HG03460 (cell line): ENCODE results near the gene BCL2L11.
"Not testable (repeated sequence)": the region's sequence is repeated elsewhere in the genome, so short reads cannot be mapped to it uniquely, and the experiment has no call there.

ENCODE experiments used
- ATAC-seq: cut with Tn5 transposase; IDR thresholded peaks from one replicate; pipeline ENCODE4 v1.9.1; 2021; ENCODE audit not compliant: unreplicated experiment

Gene BCL2L11, protein sequence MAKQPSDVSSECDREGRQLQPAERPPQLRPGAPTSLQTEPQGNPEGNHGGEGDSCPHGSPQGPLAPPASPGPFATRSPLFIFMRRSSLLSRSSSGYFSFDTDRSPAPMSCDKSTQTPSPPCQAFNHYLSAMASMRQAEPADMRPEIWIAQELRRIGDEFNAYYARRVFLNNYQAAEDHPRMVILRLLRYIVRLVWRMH

DNA sequence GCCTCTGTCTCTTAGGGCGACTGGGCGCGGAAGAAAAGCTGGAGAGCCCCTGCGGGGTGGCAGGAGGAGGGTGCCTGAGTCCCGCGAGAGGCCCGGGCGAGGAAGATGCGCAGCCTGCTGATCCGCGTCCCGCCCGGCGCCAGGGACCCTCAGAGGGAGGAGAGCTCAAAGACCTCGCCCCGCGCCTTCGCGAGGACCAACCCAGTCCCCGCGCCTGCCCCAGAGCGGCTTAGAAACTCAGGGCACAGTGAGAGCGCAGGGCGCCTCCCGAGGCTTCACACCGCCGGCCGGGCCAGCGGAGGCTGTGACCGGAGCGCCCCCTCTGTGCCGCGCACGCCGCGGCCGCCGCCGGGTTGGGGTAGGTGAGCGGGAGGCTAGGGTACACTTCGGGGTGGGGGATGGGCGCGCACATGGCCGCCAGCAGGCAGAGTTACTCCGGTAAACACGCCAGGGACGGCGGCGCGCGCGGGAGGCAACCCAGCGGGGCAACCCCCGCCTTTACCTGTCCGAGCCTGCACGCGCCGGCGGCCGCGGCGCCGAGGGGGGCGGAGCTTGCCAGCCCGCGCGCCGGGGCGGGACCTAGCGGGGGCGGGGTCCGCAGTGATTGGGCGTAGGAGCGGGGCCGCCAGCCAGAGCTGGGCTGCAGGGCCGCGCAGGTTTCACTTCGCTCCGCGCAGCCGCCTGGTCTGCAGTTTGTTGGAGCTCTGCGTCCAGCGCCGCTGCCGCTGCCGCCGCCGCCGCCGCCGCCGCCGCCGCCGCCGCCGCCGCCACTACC, at the start of gene BCL2L11:
TSS of gene BCL2L11 (plus strand) at position 662 of the 775 bp plus-strand sequence. CDS start 2,832 bp downstream, outside the sequence.
- ATAC-seq, result peak; percentile 50

DNA sequence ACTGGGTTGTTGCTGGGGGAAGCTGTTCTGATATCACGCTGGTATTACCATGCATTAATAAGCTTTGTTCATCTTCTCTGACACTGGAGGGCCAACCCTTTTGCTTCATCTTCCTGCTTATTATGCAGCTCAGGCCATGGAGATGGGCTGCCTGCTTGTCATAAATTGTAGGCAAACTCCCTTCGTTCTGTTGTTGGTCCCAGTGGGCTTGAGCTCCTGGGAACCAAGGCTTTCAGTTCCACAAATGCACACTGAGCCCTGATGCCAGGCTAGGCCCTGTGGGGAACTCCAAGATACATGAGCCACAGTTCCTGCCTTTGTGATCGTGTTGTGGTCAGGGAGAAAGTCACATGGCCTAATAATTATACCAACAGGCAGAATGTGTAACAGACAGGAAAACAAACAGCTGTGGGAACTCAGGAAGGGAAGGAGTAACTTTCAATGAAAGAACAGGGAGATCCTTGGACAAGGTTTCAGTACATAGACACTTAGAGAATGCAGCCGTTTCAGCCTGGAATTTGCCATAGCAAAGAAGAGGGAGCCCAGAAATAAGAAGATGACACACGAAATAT, 49.0 kb upstream of the BCL2L11 start:
- ATAC-seq, result no peak

DNA sequence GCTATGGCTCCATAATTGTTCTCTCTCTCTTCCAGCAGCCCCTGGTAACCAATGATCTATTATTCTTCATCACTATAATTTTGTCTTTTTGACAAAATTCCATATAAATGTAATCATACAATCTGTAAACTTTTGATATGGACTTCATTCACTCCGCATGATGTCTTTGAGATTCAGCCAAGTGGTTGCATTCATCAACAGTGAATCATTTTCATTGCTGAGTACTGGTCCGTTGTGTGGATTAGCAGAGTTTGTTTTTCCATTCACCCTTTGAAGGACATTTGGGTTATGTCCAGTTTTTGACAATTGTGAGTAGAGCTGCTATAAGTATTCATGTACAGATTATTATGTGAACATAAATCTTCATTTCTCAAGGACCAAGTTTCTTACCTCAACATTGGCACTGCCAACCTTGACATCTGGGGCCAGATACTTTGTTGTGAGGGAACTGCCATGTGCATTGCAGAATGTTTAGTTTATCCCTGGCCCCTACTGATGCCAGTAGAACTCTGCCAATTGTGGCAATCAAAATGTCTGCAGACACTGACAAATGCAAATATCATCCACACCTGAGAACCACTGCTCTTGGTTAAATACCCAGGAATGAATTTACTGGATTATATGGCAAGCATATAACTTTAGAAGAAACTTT, 48.4 kb upstream of the BCL2L11 start:
- no peak for ATAC-seq

DNA sequence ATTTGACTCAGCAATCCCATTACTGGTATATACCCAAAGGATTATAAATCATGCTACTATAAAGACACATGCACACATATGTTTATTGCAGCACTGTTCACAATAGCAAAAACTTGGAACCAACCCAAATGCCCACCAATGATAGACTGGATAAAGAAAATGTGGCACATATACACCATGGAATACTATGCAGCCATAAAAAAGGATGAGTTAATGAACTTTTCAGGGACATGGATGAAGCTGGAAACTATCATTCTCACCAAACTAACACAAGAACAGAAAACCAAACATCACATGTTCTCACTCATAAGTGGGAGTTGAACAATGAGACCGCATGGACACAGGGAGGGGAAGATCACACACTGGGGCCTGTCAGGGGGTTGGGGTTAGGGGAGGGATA, 38.1 kb upstream of the BCL2L11 start:
- ATAC-seq, result not testable (repeated sequence)

GRCh38 chr2:111091811-111092211, 28.9 kb upstream of the BCL2L11 start:
- no peak for ATAC-seq

GRCh38 chr2:111094691-111095090, 26.0 kb upstream of the BCL2L11 start:
- no peak for ATAC-seq

GRCh38 chr2:111095434-111095833, 25.3 kb upstream of the BCL2L11 start:
- ATAC-seq, result no peak

- no peak for ATAC-seq
Observed at GRCh38 chr2:111099402-111099801, 21.3 kb upstream of the BCL2L11 start.

- peak; percentile 27 for ATAC-seq
Observed at GRCh38 chr2:111100087-111100764, 20.5 kb upstream of the BCL2L11 start.

GRCh38 chr2:111100765-111101162, 19.9 kb upstream of the BCL2L11 start:
- peak; percentile 81 for ATAC-seq

DNA sequence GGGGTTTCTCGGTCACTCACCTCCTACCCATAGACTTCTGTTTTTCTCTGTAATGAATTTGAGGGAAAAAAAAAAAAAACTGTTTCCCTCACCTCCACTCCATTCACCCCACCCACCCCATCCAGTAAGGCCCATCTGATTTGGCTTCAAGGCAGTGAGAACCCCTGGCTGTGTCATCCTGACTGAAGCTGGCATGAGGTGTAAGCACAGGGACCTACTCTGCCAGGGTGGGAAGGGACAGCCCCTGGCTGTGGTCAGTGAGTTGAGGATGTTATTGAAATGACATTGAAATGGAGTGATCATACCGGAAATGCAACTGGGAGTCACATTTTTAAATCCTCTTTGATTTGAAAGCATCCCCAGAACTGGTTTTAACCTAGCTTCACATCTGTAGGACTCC, 19.1 kb upstream of the BCL2L11 start:
- no peak for ATAC-seq

GRCh38 chr2:111102216-111102615, 18.5 kb upstream of the BCL2L11 start:
- no peak for ATAC-seq

DNA sequence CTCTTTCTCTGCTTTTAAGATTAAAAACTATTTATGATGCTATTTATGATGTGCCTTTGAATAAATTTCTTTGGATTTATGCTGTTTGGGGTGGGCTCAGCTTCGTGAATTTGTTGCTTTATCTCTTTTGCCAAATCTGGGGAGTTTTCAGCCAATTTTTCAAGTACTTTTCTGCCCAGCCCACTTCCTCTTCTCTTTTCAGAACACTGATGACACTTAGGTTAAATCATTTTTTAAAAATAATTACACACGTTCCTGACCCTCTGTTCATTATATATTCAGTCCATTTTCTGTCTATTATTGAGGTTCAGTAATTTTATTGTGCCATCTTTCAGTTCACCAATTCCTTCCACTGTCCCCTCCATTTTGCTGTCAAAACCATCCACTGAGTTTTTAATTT, 14.8 kb upstream of the BCL2L11 start:
- no peak for ATAC-seq

DNA sequence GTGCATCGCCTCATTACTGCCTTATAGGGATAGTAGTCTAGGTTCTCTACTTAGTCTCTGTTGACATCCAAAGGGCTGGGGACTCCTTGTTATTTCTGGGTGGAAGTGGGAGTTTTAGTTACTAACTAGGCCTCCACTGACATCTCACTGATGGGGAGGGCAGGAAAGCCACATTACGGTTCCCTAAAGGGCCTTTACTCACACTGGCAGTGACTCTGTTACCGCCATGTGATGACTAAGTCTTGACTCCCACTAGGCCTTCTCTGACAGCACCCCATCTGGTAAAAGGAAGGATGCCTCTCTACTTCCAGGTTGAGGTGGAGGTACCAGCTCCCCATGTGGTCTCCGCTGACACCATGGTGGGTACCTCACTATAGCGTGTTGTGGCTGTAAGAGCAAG, 14.0 kb upstream of the BCL2L11 start:
- ATAC-seq, result no peak

DNA sequence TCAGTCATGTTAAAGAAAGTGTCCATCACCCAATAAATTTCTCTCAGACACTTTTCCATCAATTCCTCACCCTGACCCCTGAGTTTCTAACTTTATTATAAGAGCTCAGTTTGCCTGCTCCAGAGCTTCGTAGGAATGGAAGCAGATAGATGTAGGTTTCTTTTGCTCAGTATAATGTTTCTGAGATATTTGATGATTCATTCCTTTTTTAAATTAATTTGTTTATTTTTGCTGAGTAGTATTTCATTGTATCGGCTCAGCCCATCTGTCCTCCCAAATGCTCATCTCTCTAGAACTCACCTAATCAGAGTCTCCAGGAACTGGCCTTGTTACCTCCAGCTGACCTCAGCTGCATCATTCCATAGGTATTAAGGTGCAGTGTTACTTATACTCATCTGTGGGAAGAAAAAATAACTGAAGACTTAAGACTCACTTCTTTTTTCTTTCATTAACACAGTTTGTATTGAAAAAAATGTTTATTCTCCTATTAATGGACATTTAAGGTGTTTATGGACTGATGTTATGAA, 11.9 kb upstream of the BCL2L11 start:
- ATAC-seq, result no peak

- ATAC-seq, result no peak
Observed at GRCh38 chr2:111111101-111111755, 9.5 kb upstream of the BCL2L11 start.

GRCh38 chr2:111113838-111114237, 6.9 kb upstream of the BCL2L11 start:
- no peak for ATAC-seq

DNA sequence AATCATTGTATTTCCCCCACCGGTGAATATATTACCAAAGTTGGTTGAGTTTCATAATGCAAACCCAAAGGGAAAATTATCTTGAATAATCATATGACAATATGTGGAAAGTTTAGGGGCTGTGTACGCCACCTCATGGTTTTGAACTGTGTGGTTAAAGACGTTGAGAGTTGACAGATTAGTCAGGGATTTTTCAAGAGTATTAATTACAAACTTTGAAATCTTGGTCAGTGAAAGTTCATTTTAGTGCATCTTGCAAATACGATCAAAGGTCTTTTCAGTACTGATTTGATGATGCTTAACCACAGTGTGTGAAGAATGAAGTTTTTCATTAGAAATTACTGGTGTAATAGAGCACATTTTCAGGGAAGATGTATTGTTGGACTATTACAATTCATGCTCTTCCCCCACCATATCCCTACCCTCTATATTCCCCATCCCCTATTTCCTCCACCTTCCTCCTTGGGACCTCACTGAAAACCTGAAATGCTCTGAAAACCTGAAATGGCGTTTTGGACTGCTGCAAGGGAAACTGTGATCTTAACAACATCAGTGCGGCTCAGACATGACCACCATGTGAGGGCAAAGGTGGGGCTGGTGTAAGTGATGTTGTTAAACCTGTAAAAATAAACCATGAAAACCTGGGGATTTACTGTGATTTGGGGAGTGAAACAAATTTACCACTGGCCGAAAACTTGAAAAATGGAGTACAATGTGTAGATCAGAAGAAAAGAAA, 4.5 kb upstream of the BCL2L11 start:
- peak; percentile 35 for ATAC-seq

DNA sequence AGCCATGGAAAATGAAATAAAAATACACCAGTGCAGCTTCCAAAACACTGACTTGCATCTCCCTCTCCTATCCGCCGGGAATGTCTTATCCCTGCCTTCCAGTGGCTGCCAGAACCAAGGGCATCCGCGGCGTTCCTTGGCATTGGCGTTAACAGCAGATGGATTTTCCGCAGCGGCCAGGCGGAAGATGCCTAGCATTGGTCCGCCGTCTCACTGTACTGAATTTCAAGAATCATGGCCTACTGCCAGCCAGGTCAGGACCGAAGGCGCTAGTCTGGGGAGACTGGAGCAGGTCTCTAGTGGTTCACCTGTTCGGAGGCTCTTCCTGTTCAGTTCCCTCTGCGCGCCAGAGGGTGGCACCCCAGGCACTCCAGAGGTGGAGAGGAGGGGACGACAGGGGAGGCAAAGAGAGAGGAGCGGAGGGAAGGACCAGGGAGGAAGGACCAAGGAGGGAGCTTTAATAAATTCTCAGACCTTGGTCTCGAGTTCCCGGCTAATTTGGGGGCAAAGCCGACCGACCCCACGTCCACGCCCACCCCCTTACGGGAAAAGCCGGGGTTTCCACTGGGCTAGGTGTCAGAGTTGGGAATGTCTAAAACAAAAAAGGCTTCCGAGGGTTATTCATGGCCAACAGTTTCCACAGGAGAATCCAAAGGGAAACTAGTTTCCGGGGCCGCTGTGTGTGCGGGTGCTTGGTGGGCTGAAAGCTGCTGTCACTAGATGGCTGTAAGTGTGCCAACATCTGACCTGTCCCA, 3.7 kb upstream of the BCL2L11 start:
- ATAC-seq, result no peak
